Testis (tissue), 2 donors: ENCODE data around the gene FGGY.

Source experiments
- CTCF ChIP-seq, 3 experiments: fragments of 450-650 bp in 2 of 3; fragments of 200-600 bp in 1 of 3; sonication (generic) in 1 of 3; IDR thresholded peaks; one replicate each; pipeline ENCODE4 v1.5.1; 2016 to 2019; ENCODE audit warnings: antibody characterized with exemption in 3 of 3, mild to moderate bottlenecking in 2 of 3, moderate library complexity in 1 of 3
- POLR2A ChIP-seq: fragments of 450-650 bp; IDR thresholded peaks from one replicate; pipeline ENCODE4 v1.6.1; 2017; ENCODE audit warnings: antibody characterized with exemption, mild to moderate bottlenecking, moderate library complexity

GRCh38 chr1:59308839-59309238 lies 11.9 kb downstream of the FGGY start:
- no peak for TF ChIP-seq CTCF (IDR thresholded peaks at IDR 0.05)
- TF ChIP-seq POLR2A = no peak
